IMR-90 (cell line): ENCODE measurements around the gene CATSPERE. TPM values are rescaled to one million over a fixed set of nuclear protein-coding genes. Genes with fewer than 3 reads are reported as not detected.

ENCODE experiments used
- ATAC-seq: fragments of 200-7000 bp; cut with Tn5 transposase; 2 replicates; pipeline ENCODE4 v1.9.1; 2020; ENCODE audit warnings: low read depth, mild to moderate bottlenecking, moderate library complexity
- BruUV-seq: library from RNA; stranded (reverse); fragments of 400-500 nt; replicated peaks from 2 replicates; lab custom pipeline; 2021; lab: Mats Ljungman, UMichigan
- CTCF ChIA-PET: fragments of 300-600 bp; formaldehyde crosslinking; extraction: SDS; loops from one replicate; lab custom pipeline; 2021; ENCODE audit warnings: antibody characterized with exemption; lab: Yijun Ruan, JAX
- POLR2A ChIA-PET: fragments of 300-600 bp; sonication (Branson Sonifier 250); formaldehyde crosslinking; loops from one replicate; lab custom pipeline; 2022; ENCODE audit warnings: antibody characterized with exemption; ENCODE audit not compliant: unreplicated experiment; lab: Charles Lee
- DNase-seq: peaks from one replicate; pipeline ENCODE4 v3.0.0; 2013
- H2AFZ ChIP-seq: replicated peaks from 2 replicates; pipeline ENCODE3; 2013; ENCODE audit warnings: low read length, mild to moderate bottlenecking; ENCODE audit not compliant: poor library complexity
- H2AK5ac ChIP-seq: 2 replicates; pipeline ENCODE4 v1.6.1; 2013; ENCODE audit warnings: low read depth, low read length, inconsistent platforms
- H2AK9ac ChIP-seq: replicated peaks from 2 replicates; pipeline ENCODE3; 2013; ENCODE audit warnings: mild to moderate bottlenecking, low read depth, low read length, moderate library complexity; ENCODE audit not compliant: poor library complexity
- H2BK120ac ChIP-seq: 2 replicates; pipeline ENCODE4 v1.6.1; 2013; ENCODE audit warnings: low read depth, low read length, inconsistent platforms
- H2BK15ac ChIP-seq: 3 replicates; pipeline ENCODE4 v1.6.1; 2013; ENCODE audit warnings: low read depth, low read length, inconsistent platforms
- H2BK20ac ChIP-seq: 2 replicates; pipeline ENCODE4 v1.6.1; 2013; ENCODE audit warnings: low read depth, mild to moderate bottlenecking, inconsistent platforms, low read length, moderate library complexity
- H2BK5ac ChIP-seq: 2 replicates; pipeline ENCODE4 v1.6.1; 2013; ENCODE audit warnings: mild to moderate bottlenecking, low read depth, low read length, inconsistent platforms; ENCODE audit not compliant: poor library complexity, severe bottlenecking
- H3K14ac ChIP-seq: replicated peaks from 2 replicates; pipeline ENCODE4 v1.6.1; 2013; ENCODE audit warnings: low read depth, low read length, inconsistent platforms
- H3K18ac ChIP-seq: 2 replicates; pipeline ENCODE4 v1.6.1; 2013; ENCODE audit warnings: low read depth, low read length, control low read depth
- H3K23ac ChIP-seq: 2 replicates; pipeline ENCODE4 v1.6.1; 2013; ENCODE audit warnings: low read depth, low read length, inconsistent platforms
- H3K27ac ChIP-seq: 2 replicates; pipeline ENCODE4 v1.5.1; 2013; ENCODE audit warnings: mild to moderate bottlenecking, control low read depth, low read length; ENCODE audit not compliant: insufficient read depth
- H3K27me3 ChIP-seq: 2 replicates; pipeline ENCODE4 v1.6.1; 2013; ENCODE audit warnings: low read length; ENCODE audit not compliant: control insufficient read depth, insufficient read depth
- H3K36me3 ChIP-seq: 2 replicates; pipeline ENCODE4 v1.6.1; 2013; ENCODE audit warnings: low read length, mixed read lengths; ENCODE audit not compliant: control insufficient read depth, insufficient read depth
- H3K4ac ChIP-seq: 2 replicates; pipeline ENCODE4 v1.6.1; 2013; ENCODE audit warnings: low read depth, low read length, inconsistent platforms
- H3K4me1 ChIP-seq: 2 replicates; pipeline ENCODE4 v1.6.1; 2013; ENCODE audit warnings: low read length, mixed read lengths; ENCODE audit not compliant: control insufficient read depth, insufficient read depth
- H3K4me2 ChIP-seq: 2 replicates; pipeline ENCODE4 v1.6.1; 2013; ENCODE audit warnings: low read depth, mild to moderate bottlenecking, control low read depth, low read length, moderate library complexity
- H3K4me3 ChIP-seq: 2 replicates; pipeline ENCODE4 v1.5.1; 2013; ENCODE audit warnings: low read depth, mild to moderate bottlenecking, control low read depth, low read length, moderate library complexity; ENCODE audit not compliant: insufficient read depth
- H3K56ac ChIP-seq: 2 replicates; pipeline ENCODE4 v1.6.1; 2013; ENCODE audit warnings: low read length, inconsistent platforms; ENCODE audit not compliant: insufficient read depth; ENCODE audit errors: extremely low read depth
- H3K79me1 ChIP-seq, 2 experiments: 2 replicates each; pipeline ENCODE4 v1.6.1; 2013; ENCODE audit warnings: low read length in 2 of 2, inconsistent platforms in 1 of 2, low read depth in 1 of 2
- H3K9ac ChIP-seq: 2 replicates; pipeline ENCODE4 v1.6.1; 2013; ENCODE audit warnings: low read depth, low read length, control low read depth
- H3K9me1 ChIP-seq: 2 replicates; pipeline ENCODE4 v1.6.1; 2013; ENCODE audit warnings: low read length, inconsistent platforms; ENCODE audit not compliant: insufficient read depth
- H3K9me3 ChIP-seq: 2 replicates; pipeline ENCODE4 v1.6.1; 2013; ENCODE audit warnings: low read length; ENCODE audit not compliant: control insufficient read depth, insufficient read depth
- H4K20me1 ChIP-seq: 2 replicates; pipeline ENCODE4 v1.6.1; 2013; ENCODE audit warnings: low read length, inconsistent platforms; ENCODE audit not compliant: insufficient read depth
- H4K5ac ChIP-seq: 2 replicates; pipeline ENCODE4 v1.6.1; 2013; ENCODE audit warnings: mild to moderate bottlenecking, low read depth, low read length, control low read depth
- H4K8ac ChIP-seq, 2 experiments: 2 replicates each; pipeline ENCODE4 v1.6.1; 2013; ENCODE audit warnings: low read depth in 2 of 2, low read length in 2 of 2, control low read depth in 1 of 2, inconsistent platforms in 1 of 2
- H4K91ac ChIP-seq: 2 replicates; pipeline ENCODE4 v1.6.1; 2013; ENCODE audit warnings: low read depth, low read length, inconsistent platforms; ENCODE audit not compliant: insufficient read depth
- FOS ChIP-seq: fragments of 150-350 bp; IDR thresholded peaks from 2 replicates; pipeline ENCODE4 v1.6.1; 2016; ENCODE audit warnings: low read depth, low read length
- MXI1 ChIP-seq: IDR thresholded peaks from 2 replicates; pipeline ENCODE4 v1.6.1; 2012; ENCODE audit warnings: low read depth, mild to moderate bottlenecking, low read length, moderate library complexity, borderline replicate concordance
- RAD21 ChIP-seq: IDR thresholded peaks from 2 replicates; pipeline ENCODE4 v1.6.1; 2012; ENCODE audit warnings: low read length, improper control_type of control experiment
- RCOR1 ChIP-seq: IDR thresholded peaks from 2 replicates; pipeline ENCODE4 v1.6.1; 2012; ENCODE audit warnings: mild to moderate bottlenecking, low read length, improper control_type of control experiment; ENCODE audit not compliant: insufficient replicate concordance
- RFX5 ChIP-seq: IDR thresholded peaks from 2 replicates; pipeline ENCODE4 v1.8.0; 2012; ENCODE audit warnings: low read depth, mild to moderate bottlenecking, low read length, moderate library complexity
- WGBS, 2 experiments: methylation state at CpG; one replicate each; pipeline versions ENCODE4 v1.1.5 to v1.1.7; 2013; ENCODE audit warnings: missing lambda C conversion rate in 2 of 2; ENCODE audit not compliant: insufficient read length in 1 of 2; ENCODE audit errors: extremely low coverage in 2 of 2; 5-methylcytosine and 5-hydroxymethylcytosine counted together
- dilution Hi-C: fragments of 300-500 bp; cut with HindIII; formaldehyde crosslinking; loops from one replicate; pipeline ENCODE4 v1.14.3; 2018; ENCODE audit warnings: low sequenced_read_pairs; ENCODE audit not compliant: unreplicated experiment
- in situ Hi-C: fragments of 300-500 bp; cut with MboI; formaldehyde crosslinking; loops from 3 replicates; pipeline ENCODE4 v1.14.3; 2019; ENCODE audit warnings: low sequenced_read_pairs, inconsistent platforms, mixed read lengths
- intact Hi-C: fragments of 100-400 bp; cut with micrococcal nuclease; formaldehyde crosslinking; loops from 2 replicates; pipeline ENCODE4 v1.10.0; 2022
- polyA plus RNA-seq, 3 experiments: library from polyadenylated mRNA; depleted of rRNA; stranded (reverse); fragments of >200 nt; gene quantifications; 2 replicates each; pipeline ENCODE4 v1.2.3, GENCODE V29; 2012; ENCODE audit warnings: low replicate concordance in 1 of 3
- total RNA-seq: library from RNA; depleted of rRNA; stranded (reverse); fragments of >200 nt; gene quantifications from 2 replicates; pipeline ENCODE4 v1.2.3, GENCODE V29; 2012
- TF ChIP-seq, protein P1 (sequence below): conservative IDR thresholded peaks from 2 replicates; pipeline ENCODE4 v1.5.1; 2012; ENCODE audit warnings: mild to moderate bottlenecking, low read depth, low read length, improper control_type of control experiment

The CATSPERE gene
- total and polyA plus RNA-seq, 2 of the 4 experiments (the other 2 are of a cell fraction) = 0.07 to 0.18 TPM

DNA sequence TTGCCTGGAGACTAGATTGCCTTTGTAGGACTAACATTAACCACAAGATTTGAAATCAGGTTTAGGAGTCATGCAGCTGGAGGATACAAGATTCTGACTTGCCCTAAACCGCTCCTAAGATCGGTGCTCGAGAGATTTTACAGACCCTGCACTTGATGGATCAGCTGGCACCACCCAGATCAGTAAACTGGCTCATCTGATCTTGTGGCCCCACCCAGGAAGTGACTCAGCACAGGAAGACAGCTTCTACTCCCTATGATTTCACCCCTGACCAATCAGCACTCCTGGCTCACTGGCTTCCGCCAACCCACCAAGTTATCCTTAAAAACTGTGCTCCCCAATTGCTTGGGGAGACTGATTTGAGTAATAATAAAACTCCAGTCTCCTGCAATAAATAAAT lies 876 bp upstream of the CATSPERE start:
- H2BK15ac ChIP-seq = no peak overlapping the region
- intact Hi-C loops (no loop called here), dilution Hi-C loops (no loop called here), in situ Hi-C loops (no loop called here)
- H3K9ac ChIP-seq = no peak overlapping the region
- peaks cover 3% of the 10 kb centered on the region; the same call in 1 of the 2 replicates for H3K9me3 ChIP-seq
- peak overlapping the region in 1 of 2 experiments; percentile 97; a peak in 1 of 4 replicates for H4K8ac ChIP-seq
- DNase-seq (no peak), ATAC-seq (no peak)
- H3K23ac ChIP-seq = no peak overlapping the region
- H4K20me1 ChIP-seq = no peaks in the 10 kb centered on the region
- H3K4ac ChIP-seq = no peak overlapping the region
- H3K27me3 ChIP-seq = no peaks in the 10 kb centered on the region
- no peaks in the 10 kb centered on the region for H3K4me1 ChIP-seq
- H2BK5ac ChIP-seq = no peak overlapping the region
- H2BK120ac ChIP-seq = no peak overlapping the region
- no peak overlapping the region for H4K91ac ChIP-seq
- H3K36me3 ChIP-seq = no peaks in the 10 kb centered on the region; the same call in 1 of the 2 replicates
- H4K5ac ChIP-seq = no peak overlapping the region
- H2AFZ ChIP-seq = peak overlapping the region; percentile 51
- no peak overlapping the region for H3K27ac ChIP-seq
- CTCF ChIA-PET = no interaction called here
- H3K79me1 ChIP-seq = no peaks in the 10 kb centered on the region
- no peaks in the 10 kb centered on the region; the same call in 1 of the 2 replicates for H3K9me1 ChIP-seq
- 100% methylated on average over 2 of the region's 4 CpGs; no CpG with 5 or more reads in 1 of the 2 experiments for WGBS, 2 experiments
- TF ChIP-seq RAD21 = no peak
- TF ChIP-seq, protein P1, sequence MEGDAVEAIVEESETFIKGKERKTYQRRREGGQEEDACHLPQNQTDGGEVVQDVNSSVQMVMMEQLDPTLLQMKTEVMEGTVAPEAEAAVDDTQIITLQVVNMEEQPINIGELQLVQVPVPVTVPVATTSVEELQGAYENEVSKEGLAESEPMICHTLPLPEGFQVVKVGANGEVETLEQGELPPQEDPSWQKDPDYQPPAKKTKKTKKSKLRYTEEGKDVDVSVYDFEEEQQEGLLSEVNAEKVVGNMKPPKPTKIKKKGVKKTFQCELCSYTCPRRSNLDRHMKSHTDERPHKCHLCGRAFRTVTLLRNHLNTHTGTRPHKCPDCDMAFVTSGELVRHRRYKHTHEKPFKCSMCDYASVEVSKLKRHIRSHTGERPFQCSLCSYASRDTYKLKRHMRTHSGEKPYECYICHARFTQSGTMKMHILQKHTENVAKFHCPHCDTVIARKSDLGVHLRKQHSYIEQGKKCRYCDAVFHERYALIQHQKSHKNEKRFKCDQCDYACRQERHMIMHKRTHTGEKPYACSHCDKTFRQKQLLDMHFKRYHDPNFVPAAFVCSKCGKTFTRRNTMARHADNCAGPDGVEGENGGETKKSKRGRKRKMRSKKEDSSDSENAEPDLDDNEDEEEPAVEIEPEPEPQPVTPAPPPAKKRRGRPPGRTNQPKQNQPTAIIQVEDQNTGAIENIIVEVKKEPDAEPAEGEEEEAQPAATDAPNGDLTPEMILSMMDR = no peak
- no peak for TF ChIP-seq MXI1
- TF ChIP-seq RFX5 = no peak
- TF ChIP-seq FOS = no peak
- TF ChIP-seq RCOR1 = no peak
- no peak overlapping the region for H2AK9ac ChIP-seq
- no peak overlapping the region for H2BK20ac ChIP-seq
- POLR2A ChIA-PET = no interaction called here
- H3K56ac ChIP-seq = no peak overlapping the region
- no peak overlapping the region for H3K14ac ChIP-seq
- BruUV-seq = no TSS peak
- no peak overlapping the region for H3K4me3 ChIP-seq
- H3K18ac ChIP-seq = no peak overlapping the region
- H3K4me2 ChIP-seq = no peak overlapping the region
- H2AK5ac ChIP-seq = no peak overlapping the region
